HG03457 (cell line): Measurements from ENCODE around the gene SIGLEC12.
"Not testable (repeated sequence)": the region's sequence is repeated elsewhere in the genome, so short reads cannot be mapped to it uniquely, and the experiment has no call there.

Experiments used
- ATAC-seq: cut with Tn5 transposase; IDR thresholded peaks from one replicate; pipeline ENCODE4 v1.9.1; 2021; ENCODE audit warnings: moderate number of reproducible peaks; ENCODE audit not compliant: unreplicated experiment

The SIGLEC12 gene

GRCh38 chr19:51460164-51460992, 41.2 kb downstream of the SIGLEC12 start:
- ATAC-seq, result no peak

GRCh38 chr19:51458899-51459505, 42.6 kb downstream of the SIGLEC12 start:
- no peak for ATAC-seq

GRCh38 chr19:51458051-51458645, 43.5 kb downstream of the SIGLEC12 start, which contains the start of gene SIGLEC8:
SIGLEC8 (minus strand) TSS chr19:51458454; CDS start chr19:51458387, 67 bp downstream.
- ATAC-seq, result no peak

GRCh38 chr19:51457351-51458013, 44.1 kb downstream of the SIGLEC12 start:
- ATAC-seq, result no peak

GRCh38 chr19:51456541-51457290, 44.9 kb downstream of the SIGLEC12 start:
- no peak for ATAC-seq

GRCh38 chr19:51450730-51451307, 50.8 kb downstream of the SIGLEC12 start:
- ATAC-seq, result no peak

- no peak for ATAC-seq
Observed at GRCh38 chr19:51448411-51449016, 53.1 kb downstream of the SIGLEC12 start.

GRCh38 chr19:51448011-51448410, 53.6 kb downstream of the SIGLEC12 start:
- ATAC-seq, result no peak

- ATAC-seq, result not testable (repeated sequence)
Observed at GRCh38 chr19:51447510-51447909, 54.1 kb downstream of the SIGLEC12 start.

- ATAC-seq, result peak; percentile 78
Observed at GRCh38 chr19:51441410-51442390, 59.9 kb downstream of the SIGLEC12 start.
